ENCODE results near the gene PPM1E. TPM values are rescaled to one million over a fixed set of nuclear protein-coding genes. Genes with fewer than 3 reads are reported as not detected.

PPM1E gene
- total and polyA plus RNA-seq, 2 of the 4 experiments (the other 2 are of a cell fraction), result under 0.01 to 0.05 TPM

GRCh38 chr17:59027750-59028149 is 272.1 kb downstream of the PPM1E start:
- 100% methylated on average over 2 of the region's 4 CpGs; no CpG with 5 or more reads in 1 of the 2 experiments for WGBS, 2 experiments (ENCODE audit: extremely low coverage in 2 of 2, insufficient read length in 1 of 2)
- Histone ChIP-seq H4K91ac (ENCODE audit: insufficient read depth, low read depth, low read length) (no peak overlapping the region), H3K9me1 (ENCODE audit: insufficient read depth, low read length) (no peaks in the 10 kb centered on the region), H2AK9ac (replicated peaks; ENCODE audit: low read depth, low read length, poor library complexity) (no peak overlapping the region), H3K27me3 (ENCODE audit: control insufficient read depth, insufficient read depth, low read length) (no peaks in the 10 kb centered on the region), H3K9ac (ENCODE audit: low read depth, low read length) (no peak overlapping the region), H3K27ac (ENCODE audit: insufficient read depth, low read length) (no peak overlapping the region), H3K9me3 (ENCODE audit: control insufficient read depth, insufficient read depth, low read length) (no peaks in the 10 kb centered on the region), H3K18ac (ENCODE audit: low read depth, low read length) (no peak overlapping the region), H2BK20ac (ENCODE audit: low read depth, low read length) (no peak overlapping the region), H2AFZ (replicated peaks; ENCODE audit: low read length, poor library complexity) (no peak overlapping the region), H4K20me1 (ENCODE audit: insufficient read depth, low read length) (no peaks in the 10 kb centered on the region), H2BK5ac (ENCODE audit: low read depth, low read length, poor library complexity, severe bottlenecking) (no peak overlapping the region), H2AK5ac (ENCODE audit: low read depth, low read length) (no peak overlapping the region), H3K4me2 (ENCODE audit: low read depth, low read length) (no peak overlapping the region), H3K4ac (ENCODE audit: low read depth, low read length) (no peak overlapping the region), H4K8ac (ENCODE audit: low read depth in 2 of 2, low read length in 2 of 2) (no peak overlapping the region), H2BK15ac (ENCODE audit: low read depth, low read length) (no peak overlapping the region), H3K4me3 (ENCODE audit: insufficient read depth, low read depth, low read length) (no peak overlapping the region), H3K36me3 (ENCODE audit: control insufficient read depth, insufficient read depth, low read length) (peaks cover 4% of the 10 kb centered on the region), H2BK120ac (ENCODE audit: low read depth, low read length) (no peak overlapping the region), H3K56ac (ENCODE audit: extremely low read depth, insufficient read depth, low read length) (no peak overlapping the region), H3K23ac (ENCODE audit: low read depth, low read length) (no peak overlapping the region), H4K5ac (ENCODE audit: low read depth, low read length) (no peak overlapping the region), H3K79me1 (ENCODE audit: low read depth in 1 of 2, low read length in 2 of 2) (peaks cover 0 to 3% of the 10 kb centered on the region in 2 experiments; a peak in 2 of 4 replicates), H3K14ac (replicated peaks; ENCODE audit: low read depth, low read length) (no peak overlapping the region), H3K4me1 (ENCODE audit: control insufficient read depth, insufficient read depth, low read length) (peaks cover 2% of the 10 kb centered on the region; the same call in 1 of the 2 replicates)
- POLR2A ChIA-PET (ENCODE audit: unreplicated experiment), result no interaction called here
- intact Hi-C loops (cut with micrococcal nuclease), result no loop called here
- ATAC-seq (ENCODE audit: low read depth) (no peak), DNase-seq (no peak)
- TF ChIP-seq, protein P1, sequence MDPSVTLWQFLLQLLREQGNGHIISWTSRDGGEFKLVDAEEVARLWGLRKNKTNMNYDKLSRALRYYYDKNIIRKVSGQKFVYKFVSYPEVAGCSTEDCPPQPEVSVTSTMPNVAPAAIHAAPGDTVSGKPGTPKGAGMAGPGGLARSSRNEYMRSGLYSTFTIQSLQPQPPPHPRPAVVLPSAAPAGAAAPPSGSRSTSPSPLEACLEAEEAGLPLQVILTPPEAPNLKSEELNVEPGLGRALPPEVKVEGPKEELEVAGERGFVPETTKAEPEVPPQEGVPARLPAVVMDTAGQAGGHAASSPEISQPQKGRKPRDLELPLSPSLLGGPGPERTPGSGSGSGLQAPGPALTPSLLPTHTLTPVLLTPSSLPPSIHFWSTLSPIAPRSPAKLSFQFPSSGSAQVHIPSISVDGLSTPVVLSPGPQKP (IDR thresholded peaks at IDR 0.05; ENCODE audit: borderline replicate concordance, low read depth, low read length), result no peak
- TF ChIP-seq CEBPB (IDR thresholded peaks at IDR 0.05; ENCODE audit: low read depth, low read length), result no peak
- TF ChIP-seq RAD21 (IDR thresholded peaks at IDR 0.05; ENCODE audit: low read length), result no peak
- TF ChIP-seq, protein P2, sequence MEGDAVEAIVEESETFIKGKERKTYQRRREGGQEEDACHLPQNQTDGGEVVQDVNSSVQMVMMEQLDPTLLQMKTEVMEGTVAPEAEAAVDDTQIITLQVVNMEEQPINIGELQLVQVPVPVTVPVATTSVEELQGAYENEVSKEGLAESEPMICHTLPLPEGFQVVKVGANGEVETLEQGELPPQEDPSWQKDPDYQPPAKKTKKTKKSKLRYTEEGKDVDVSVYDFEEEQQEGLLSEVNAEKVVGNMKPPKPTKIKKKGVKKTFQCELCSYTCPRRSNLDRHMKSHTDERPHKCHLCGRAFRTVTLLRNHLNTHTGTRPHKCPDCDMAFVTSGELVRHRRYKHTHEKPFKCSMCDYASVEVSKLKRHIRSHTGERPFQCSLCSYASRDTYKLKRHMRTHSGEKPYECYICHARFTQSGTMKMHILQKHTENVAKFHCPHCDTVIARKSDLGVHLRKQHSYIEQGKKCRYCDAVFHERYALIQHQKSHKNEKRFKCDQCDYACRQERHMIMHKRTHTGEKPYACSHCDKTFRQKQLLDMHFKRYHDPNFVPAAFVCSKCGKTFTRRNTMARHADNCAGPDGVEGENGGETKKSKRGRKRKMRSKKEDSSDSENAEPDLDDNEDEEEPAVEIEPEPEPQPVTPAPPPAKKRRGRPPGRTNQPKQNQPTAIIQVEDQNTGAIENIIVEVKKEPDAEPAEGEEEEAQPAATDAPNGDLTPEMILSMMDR (conservative IDR thresholded peaks at IDR 0.05; ENCODE audit: low read depth, low read length), result no peak
- TF ChIP-seq FOS (IDR thresholded peaks at IDR 0.05; ENCODE audit: low read depth, low read length), result no peak
- no peak for TF ChIP-seq NFE2L2 (IDR thresholded peaks at IDR 0.05; ENCODE audit: low read depth, low read length)
- TF ChIP-seq USF2 (IDR thresholded peaks at IDR 0.05; ENCODE audit: low read depth, low read length), result no peak
- TF ChIP-seq CHD1 (IDR thresholded peaks at IDR 0.05; ENCODE audit: low read depth, low read length), result no peak
- TF ChIP-seq RFX5 (IDR thresholded peaks at IDR 0.05; ENCODE audit: low read depth, low read length), result no peak
- TF ChIP-seq POLR2A (IDR thresholded peaks at IDR 0.05; ENCODE audit: low read depth, low read length), result no peak
- no peak for TF ChIP-seq MAZ (IDR thresholded peaks at IDR 0.05; ENCODE audit: borderline replicate concordance, low read depth, low read length)
- no peak for TF ChIP-seq RCOR1 (IDR thresholded peaks at IDR 0.05; ENCODE audit: insufficient replicate concordance, low read length)
- no peak for TF ChIP-seq SMC3 (IDR thresholded peaks at IDR 0.05; ENCODE audit: low read depth, low read length)
- dilution Hi-C loops (cut with HindIII; ENCODE audit: low sequenced_read_pairs, unreplicated experiment), result no loop called here
- CTCF ChIA-PET, result no interaction called here
- BruUV-seq (replicated peaks), result no TSS peak
- in situ Hi-C loops (cut with MboI; ENCODE audit: low sequenced_read_pairs), result no loop called here

Measured in IMR-90 (cell line).